B cell (primary cell): ENCODE measurements around the gene SERPINA9. TPM values are rescaled to one million over a fixed set of nuclear protein-coding genes. Genes with fewer than 3 reads are reported as not detected.

Source experiments
- ATAC-seq: fragments of 200-7000 bp; cut with Tn5 transposase; one replicate; pipeline ENCODE4 v1.10.0; 2021; ENCODE audit warnings: low read depth, mild to moderate bottlenecking, moderate number of reproducible peaks, moderate library complexity
- CTCF ChIA-PET: fragments of 350-600 bp; sonication (Branson Sonifier 250); formaldehyde crosslinking; loops from one replicate; lab custom pipeline; 2021; ENCODE audit warnings: antibody characterized with exemption, inconsistent platforms; lab: Charles Lee
- POLR2A ChIA-PET: fragments of 350-600 bp; sonication (Branson Sonifier 250); formaldehyde crosslinking; loops from one replicate; lab custom pipeline; 2021; ENCODE audit warnings: antibody characterized with exemption; lab: Charles Lee
- DNase-seq: peaks from one replicate; pipeline ENCODE4 v3.0.0; 2013
- H2AFZ ChIP-seq: 2 replicates; pipeline ENCODE4 v1.6.1; 2012; ENCODE audit warnings: mild to moderate bottlenecking, low read depth, low read length; ENCODE audit not compliant: insufficient read depth, poor library complexity, severe bottlenecking
- H3K27ac ChIP-seq, 2 donors: 1 replicate in 1 of 2; 2 replicates in 1 of 2; pipeline ENCODE4 v1.5.1; 2012 to 2013; ENCODE audit warnings: low read length in 2 of 2, mild to moderate bottlenecking in 2 of 2, moderate library complexity in 1 of 2
- H3K27me3 ChIP-seq, 4 experiments: fragments of 200-600 bp in 1 of 4; sonication (generic) in 1 of 4; replicated peaks in 1 of 4; 1 replicate in 2 of 4; 2 replicates in 2 of 4; pipeline versions ENCODE4 v1.6.1 to v1.7.0; 2013 to 2016; ENCODE audit warnings: low read length in 3 of 4, mild to moderate bottlenecking in 2 of 4, mixed read lengths in 1 of 4, moderate library complexity in 1 of 4; ENCODE audit not compliant: insufficient read depth in 4 of 4, control insufficient read depth in 3 of 4; ENCODE audit errors: control extremely low read depth in 1 of 4
- H3K36me3 ChIP-seq, 2 experiments: replicated peaks in 1 of 2; 1 replicate in 1 of 2; 2 replicates in 1 of 2; pipeline versions ENCODE4 v1.6.1 to v1.7.1; 2013; ENCODE audit warnings: low read length in 1 of 2; ENCODE audit not compliant: insufficient read depth in 2 of 2, control insufficient read depth in 1 of 2; ENCODE audit errors: control extremely low read depth in 1 of 2, extremely low read depth in 1 of 2
- H3K4me1 ChIP-seq, 2 donors: fragments of 200-600 bp in 1 of 2; sonication (generic) in 1 of 2; 1 replicate in 1 of 2; 2 replicates in 1 of 2; pipeline versions ENCODE4 v1.5.1 to v1.6.1; 2013 to 2017; ENCODE audit warnings: low read length in 2 of 2; ENCODE audit not compliant: control insufficient read depth in 2 of 2, insufficient read depth in 2 of 2
- H3K4me2 ChIP-seq: replicated peaks from 2 replicates; pipeline ENCODE3; 2012; ENCODE audit warnings: mild to moderate bottlenecking, low read depth, low read length; ENCODE audit not compliant: poor library complexity, severe bottlenecking
- H3K4me3 ChIP-seq, 5 experiments: fragments of 200-600 bp in 1 of 5; sonication (generic) in 1 of 5; 1 replicate in 3 of 5; 2 replicates in 2 of 5; pipeline versions ENCODE4 v1.5.1 to v1.7.0; 2011 to 2016; ENCODE audit warnings: low read length in 4 of 5, mild to moderate bottlenecking in 4 of 5, low read depth in 2 of 5, control low read depth in 1 of 5, moderate library complexity in 1 of 5; ENCODE audit not compliant: insufficient read depth in 1 of 5; ENCODE audit errors: control extremely low read depth in 1 of 5, extremely low read depth in 1 of 5
- H3K79me2 ChIP-seq: fragments of 200-600 bp; sonication (generic); one replicate; pipeline ENCODE4 v1.6.0; 2016; ENCODE audit warnings: low read length; ENCODE audit not compliant: control insufficient read depth, insufficient read depth
- H3K9ac ChIP-seq: fragments of 200-600 bp; sonication (generic); 2 replicates; pipeline ENCODE4 v1.6.1; 2017; ENCODE audit warnings: mild to moderate bottlenecking, low read length, moderate library complexity
- H3K9me3 ChIP-seq, 3 donors: one replicate each; pipeline versions ENCODE4 v1.6.1 to v1.7.1; 2013; ENCODE audit warnings: low read length in 2 of 3; ENCODE audit not compliant: control insufficient read depth in 2 of 3, insufficient read depth in 1 of 3; ENCODE audit errors: control extremely low read depth in 1 of 3
- H4K20me1 ChIP-seq: 2 replicates; pipeline ENCODE4 v1.6.0; 2012; ENCODE audit warnings: mild to moderate bottlenecking, low read length; ENCODE audit not compliant: insufficient read depth, control insufficient read depth, poor library complexity, severe bottlenecking
- H3K27ac Mint-ChIP-seq: one replicate; pipeline ENCODE4 v1.8.0; 2021; ENCODE audit warnings: mixed read lengths
- H3K27me3 Mint-ChIP-seq: one replicate; pipeline ENCODE4 v1.8.0; 2021; ENCODE audit warnings: mixed read lengths
- H3K4me1 Mint-ChIP-seq: one replicate; pipeline ENCODE4 v1.8.0; 2021; ENCODE audit warnings: mixed read lengths
- H3K4me3 Mint-ChIP-seq: one replicate; pipeline ENCODE4 v1.8.0; 2021; ENCODE audit warnings: mixed read lengths
- H3K9me3 Mint-ChIP-seq: one replicate; pipeline ENCODE4 v1.8.0; 2022; ENCODE audit warnings: mixed read lengths; ENCODE audit not compliant: insufficient read depth
- EZH2 ChIP-seq: IDR thresholded peaks from 2 replicates; pipeline ENCODE4 v1.6.1; 2012; ENCODE audit warnings: borderline replicate concordance, low read depth, mild to moderate bottlenecking, moderate library complexity, low read length; ENCODE audit not compliant: insufficient read depth, poor library complexity, severe bottlenecking
- WGBS: methylation state at CpG from one replicate; pipeline ENCODE4 v1.1.5; 2013; ENCODE audit warnings: missing lambda C conversion rate; ENCODE audit not compliant: insufficient coverage; 5-methylcytosine and 5-hydroxymethylcytosine counted together
- intact Hi-C: fragments of 100-400 bp; cut with micrococcal nuclease; formaldehyde crosslinking; loops from one replicate; pipeline ENCODE4 v1.10.0; 2022
- polyA plus RNA-seq: library from polyadenylated mRNA; depleted of rRNA; stranded (reverse); fragments of >200 nt; gene quantifications from 2 replicates; pipeline ENCODE4 v1.2.3, GENCODE V29; 2012
- total RNA-seq, 2 donors: library from RNA; stranded (reverse); fragments of 120-200 nt in 1 of 2; gene quantifications; 1 replicate in 1 of 2; 2 replicates in 1 of 2; pipeline versions ENCODE4 v1.2.3 to v1.2.4, GENCODE V29; 2013 to 2022
- TF ChIP-seq, protein P1 (sequence below): fragments of 200-600 bp; IDR thresholded peaks from one replicate; pipeline ENCODE4 v1.8.0; 2022; ENCODE audit warnings: antibody characterized with exemption, mild to moderate bottlenecking

SERPINA9 gene
- total and polyA plus RNA-seq, 2 donors (not counting 1 experiment from before 2014, with no cell fraction given), result 0.74 TPM; not detected in 1

DNA sequence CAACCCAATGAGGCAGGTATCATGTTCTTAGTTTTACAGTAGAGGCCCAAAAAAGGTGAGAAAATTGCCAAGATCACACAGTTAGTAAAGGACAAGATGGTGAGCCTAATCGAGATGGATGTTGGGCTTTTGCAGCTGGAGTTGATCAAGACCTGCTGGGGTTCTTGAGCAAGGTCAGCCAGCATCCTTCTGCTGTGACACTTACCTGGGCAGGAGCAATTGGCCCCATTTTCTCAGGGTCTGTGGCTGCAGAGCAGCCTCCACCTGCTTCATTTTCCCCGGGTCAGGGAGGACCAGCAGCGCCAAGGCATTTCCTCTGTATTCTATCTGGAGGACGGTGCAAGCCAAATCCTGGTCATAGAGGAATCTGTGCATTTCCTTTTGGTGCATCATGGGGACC lies 29.9 kb downstream of the SERPINA9 start:
- Mint-ChIP-seq H3K9me3 (peaks cover 1% of the 10 kb centered on the region), H3K4me3 (no peak overlapping the region), H3K27me3 (peaks cover 4% of the 10 kb centered on the region), H3K4me1 (no peaks in the 10 kb centered on the region), H3K27ac (no peak overlapping the region)
- Histone ChIP-seq H4K20me1 (no peaks in the 10 kb centered on the region), H3K4me1 (no peaks in the 10 kb centered on the region), H3K9ac (no peak overlapping the region), H3K27ac (no peak overlapping the region), H3K4me2 (no peak overlapping the region), H2AFZ (no peak overlapping the region), H3K4me3 (no peak overlapping the region), H3K27me3 (no peaks in the 10 kb centered on the region), H3K36me3 (no peaks in the 10 kb centered on the region), H3K9me3 (peaks cover 0 to 6% (median 0%) of the 10 kb centered on the region in 3 donors), H3K79me2 (no peaks in the 10 kb centered on the region)
- ChIA-PET POLR2A (no interaction called here), CTCF (interaction anchor here (1.2 to 1.4 kb wide), 2 partner anchors 40 kb away, joined by 3 to 4 read pairs; no protein-coding TSS in a partner anchor)
- ATAC-seq, result no peak
- TF ChIP-seq EZH2, result no peak
- TF ChIP-seq, protein P1, sequence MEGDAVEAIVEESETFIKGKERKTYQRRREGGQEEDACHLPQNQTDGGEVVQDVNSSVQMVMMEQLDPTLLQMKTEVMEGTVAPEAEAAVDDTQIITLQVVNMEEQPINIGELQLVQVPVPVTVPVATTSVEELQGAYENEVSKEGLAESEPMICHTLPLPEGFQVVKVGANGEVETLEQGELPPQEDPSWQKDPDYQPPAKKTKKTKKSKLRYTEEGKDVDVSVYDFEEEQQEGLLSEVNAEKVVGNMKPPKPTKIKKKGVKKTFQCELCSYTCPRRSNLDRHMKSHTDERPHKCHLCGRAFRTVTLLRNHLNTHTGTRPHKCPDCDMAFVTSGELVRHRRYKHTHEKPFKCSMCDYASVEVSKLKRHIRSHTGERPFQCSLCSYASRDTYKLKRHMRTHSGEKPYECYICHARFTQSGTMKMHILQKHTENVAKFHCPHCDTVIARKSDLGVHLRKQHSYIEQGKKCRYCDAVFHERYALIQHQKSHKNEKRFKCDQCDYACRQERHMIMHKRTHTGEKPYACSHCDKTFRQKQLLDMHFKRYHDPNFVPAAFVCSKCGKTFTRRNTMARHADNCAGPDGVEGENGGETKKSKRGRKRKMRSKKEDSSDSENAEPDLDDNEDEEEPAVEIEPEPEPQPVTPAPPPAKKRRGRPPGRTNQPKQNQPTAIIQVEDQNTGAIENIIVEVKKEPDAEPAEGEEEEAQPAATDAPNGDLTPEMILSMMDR, result no peak
- 87% methylated on average over 4 of the region's 4 CpGs for WGBS
- no peak for DNase-seq
- intact Hi-C loops, result no loop called here

DNA sequence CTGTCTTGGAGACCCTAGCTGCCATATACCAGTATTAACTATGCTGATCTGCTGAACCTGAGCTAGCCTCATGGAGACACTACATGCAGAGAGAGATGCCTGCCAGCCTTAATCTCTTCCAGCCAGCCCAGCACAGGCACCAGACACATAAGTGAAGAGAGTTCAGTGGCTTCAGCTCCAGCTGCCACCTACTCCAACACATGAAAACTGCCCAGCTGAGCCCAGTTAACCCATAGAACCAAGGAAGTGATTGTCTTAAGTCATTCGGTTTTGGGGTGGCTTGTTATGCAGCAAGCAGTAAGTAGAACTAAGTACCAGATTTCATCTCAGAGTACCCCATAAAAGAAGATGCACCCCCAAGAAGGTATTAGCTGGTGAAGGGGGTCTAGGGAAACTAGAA lies 31.0 kb downstream of the SERPINA9 start:
- Histone ChIP-seq H3K9ac (no peak overlapping the region), H3K4me3 (no peak overlapping the region), H3K27ac (no peak overlapping the region), H3K36me3 (no peaks in the 10 kb centered on the region), H2AFZ (no peak overlapping the region), H3K79me2 (no peaks in the 10 kb centered on the region), H3K9me3 (peaks cover 0 to 7% (median 0%) of the 10 kb centered on the region in 3 donors), H3K27me3 (no peaks in the 10 kb centered on the region), H3K4me2 (no peak overlapping the region), H3K4me1 (no peaks in the 10 kb centered on the region), H4K20me1 (no peaks in the 10 kb centered on the region)
- ChIA-PET POLR2A (no interaction called here), CTCF (interaction anchor here (0.6 to 1.6 kb wide), 3 partner anchors 21 to 41 kb away, joined by 3 to 4 read pairs (median 3); no protein-coding TSS in a partner anchor)
- Mint-ChIP-seq H3K27ac (no peak overlapping the region), H3K4me3 (no peak overlapping the region), H3K4me1 (no peaks in the 10 kb centered on the region), H3K27me3 (peaks cover 4% of the 10 kb centered on the region), H3K9me3 (peaks cover 2% of the 10 kb centered on the region)
- no CpG with 5 or more reads among the region's 1 CpG for WGBS
- no peak for ATAC-seq
- DNase-seq, result no peak
- TF ChIP-seq, protein P1, result no peak
- TF ChIP-seq EZH2, result no peak
- intact Hi-C loops, result no loop called here
